ENCODE results near the gene CAPN13.

DNA sequence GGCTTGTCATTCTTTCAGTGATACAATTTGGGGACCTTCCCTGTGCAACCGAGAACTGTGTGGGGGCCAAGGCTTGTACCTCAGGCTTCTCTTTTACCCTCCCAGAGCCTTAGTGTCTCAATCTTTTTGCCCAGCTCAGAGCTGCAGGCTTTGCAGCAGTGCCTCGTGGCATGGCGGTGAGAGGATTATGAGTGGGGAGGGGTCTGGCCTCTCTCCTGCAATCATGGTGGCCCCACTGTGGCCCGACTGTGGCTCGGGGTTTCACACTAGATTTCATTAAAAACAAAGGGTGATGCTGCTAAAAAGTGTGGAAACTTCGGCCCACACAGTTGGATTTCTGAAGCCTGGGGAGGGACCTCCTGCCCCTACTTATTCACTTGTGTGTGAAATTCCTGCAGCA, 75.5 kb downstream of the CAPN13 start:
- no peak for TF ChIP-seq POLR2A (IDR thresholded peaks at IDR 0.05)
- TF ChIP-seq, protein P1, sequence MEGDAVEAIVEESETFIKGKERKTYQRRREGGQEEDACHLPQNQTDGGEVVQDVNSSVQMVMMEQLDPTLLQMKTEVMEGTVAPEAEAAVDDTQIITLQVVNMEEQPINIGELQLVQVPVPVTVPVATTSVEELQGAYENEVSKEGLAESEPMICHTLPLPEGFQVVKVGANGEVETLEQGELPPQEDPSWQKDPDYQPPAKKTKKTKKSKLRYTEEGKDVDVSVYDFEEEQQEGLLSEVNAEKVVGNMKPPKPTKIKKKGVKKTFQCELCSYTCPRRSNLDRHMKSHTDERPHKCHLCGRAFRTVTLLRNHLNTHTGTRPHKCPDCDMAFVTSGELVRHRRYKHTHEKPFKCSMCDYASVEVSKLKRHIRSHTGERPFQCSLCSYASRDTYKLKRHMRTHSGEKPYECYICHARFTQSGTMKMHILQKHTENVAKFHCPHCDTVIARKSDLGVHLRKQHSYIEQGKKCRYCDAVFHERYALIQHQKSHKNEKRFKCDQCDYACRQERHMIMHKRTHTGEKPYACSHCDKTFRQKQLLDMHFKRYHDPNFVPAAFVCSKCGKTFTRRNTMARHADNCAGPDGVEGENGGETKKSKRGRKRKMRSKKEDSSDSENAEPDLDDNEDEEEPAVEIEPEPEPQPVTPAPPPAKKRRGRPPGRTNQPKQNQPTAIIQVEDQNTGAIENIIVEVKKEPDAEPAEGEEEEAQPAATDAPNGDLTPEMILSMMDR (IDR thresholded peaks at IDR 0.05) = no peak
